Common myeloid progenitor, CD34-positive (primary cell): ENCODE results near the gene ETV7.

Experiments used
- CTCF ChIA-PET: fragments of 350-600 bp; sonication (Branson Sonifier 250); formaldehyde crosslinking; loops from one replicate; lab custom pipeline; 2021; ENCODE audit warnings: antibody characterized with exemption; lab: Charles Lee
- POLR2A ChIA-PET: fragments of 350-600 bp; sonication (Branson Sonifier 250); formaldehyde crosslinking; loops from one replicate; lab custom pipeline; 2021; ENCODE audit warnings: antibody characterized with exemption; lab: Charles Lee
- DNase-seq, 3 donors: peaks; one replicate each; pipeline versions ENCODE4 v3.0.0 to v3.0.0-alpha.2; 2013
- H3K27ac ChIP-seq, 2 experiments: 1 replicate in 1 of 2; 2 replicates in 1 of 2; pipeline ENCODE4 v1.7.0; 2013; ENCODE audit warnings: inconsistent platforms in 2 of 2, low read length in 2 of 2, mild to moderate bottlenecking in 2 of 2, low read depth in 1 of 2, moderate library complexity in 1 of 2; ENCODE audit not compliant: severe bottlenecking in 2 of 2, insufficient read depth in 1 of 2, poor library complexity in 1 of 2
- H3K27me3 ChIP-seq, 5 experiments: replicated peaks in 2 of 5; 1 replicate in 3 of 5; 2 replicates in 2 of 5; pipeline versions ENCODE4 v1.6.1 to v1.7.0; 2013; ENCODE audit warnings: low read length in 4 of 5, mild to moderate bottlenecking in 2 of 5, moderate library complexity in 2 of 5, inconsistent platforms in 1 of 5; ENCODE audit not compliant: insufficient read depth in 5 of 5, control insufficient read depth in 4 of 5
- H3K36me3 ChIP-seq, 4 experiments: 1 replicate in 2 of 4; 2 replicates in 2 of 4; pipeline versions ENCODE4 v1.6.1 to v1.7.0; 2013; ENCODE audit warnings: low read length in 3 of 4, control low read depth in 1 of 4, mild to moderate bottlenecking in 1 of 4; ENCODE audit not compliant: control insufficient read depth in 4 of 4, insufficient read depth in 4 of 4
- H3K4me1 ChIP-seq, 4 experiments: 1 replicate in 3 of 4; 2 replicates in 1 of 4; pipeline versions ENCODE4 v1.6.1 to v1.7.1; 2013; ENCODE audit warnings: low read length in 3 of 4, mild to moderate bottlenecking in 3 of 4, control low read depth in 1 of 4, inconsistent platforms in 1 of 4, moderate library complexity in 1 of 4; ENCODE audit not compliant: control insufficient read depth in 4 of 4, insufficient read depth in 4 of 4; ENCODE audit errors: control extremely low read depth in 1 of 4
- H3K4me3 ChIP-seq, 7 experiments: 1 replicate in 4 of 7; 2 replicates in 3 of 7; pipeline versions ENCODE4 v1.5.1 to v1.7.0; 2013; ENCODE audit warnings: mild to moderate bottlenecking in 7 of 7, low read length in 6 of 7, moderate library complexity in 6 of 7, inconsistent platforms in 2 of 7, low read depth in 2 of 7, control low read depth in 1 of 7; ENCODE audit not compliant: insufficient read depth in 4 of 7, control insufficient read depth in 1 of 7; ENCODE audit errors: extremely low read depth in 1 of 7
- H3K9me3 ChIP-seq, 5 experiments: 1 replicate in 4 of 5; 2 replicates in 1 of 5; pipeline versions ENCODE4 v1.6.1 to v1.7.1; 2013; ENCODE audit warnings: low read length in 4 of 5, mild to moderate bottlenecking in 2 of 5, inconsistent platforms in 1 of 5, low read depth in 1 of 5, moderate library complexity in 1 of 5; ENCODE audit not compliant: control insufficient read depth in 4 of 5, insufficient read depth in 2 of 5; ENCODE audit errors: control extremely low read depth in 1 of 5
- WGBS: methylation state at CpG from one replicate; pipeline ENCODE4 v1.1.5; 2013; ENCODE audit not compliant: insufficient coverage; 5-methylcytosine and 5-hydroxymethylcytosine counted together

Gene ETV7

DNA sequence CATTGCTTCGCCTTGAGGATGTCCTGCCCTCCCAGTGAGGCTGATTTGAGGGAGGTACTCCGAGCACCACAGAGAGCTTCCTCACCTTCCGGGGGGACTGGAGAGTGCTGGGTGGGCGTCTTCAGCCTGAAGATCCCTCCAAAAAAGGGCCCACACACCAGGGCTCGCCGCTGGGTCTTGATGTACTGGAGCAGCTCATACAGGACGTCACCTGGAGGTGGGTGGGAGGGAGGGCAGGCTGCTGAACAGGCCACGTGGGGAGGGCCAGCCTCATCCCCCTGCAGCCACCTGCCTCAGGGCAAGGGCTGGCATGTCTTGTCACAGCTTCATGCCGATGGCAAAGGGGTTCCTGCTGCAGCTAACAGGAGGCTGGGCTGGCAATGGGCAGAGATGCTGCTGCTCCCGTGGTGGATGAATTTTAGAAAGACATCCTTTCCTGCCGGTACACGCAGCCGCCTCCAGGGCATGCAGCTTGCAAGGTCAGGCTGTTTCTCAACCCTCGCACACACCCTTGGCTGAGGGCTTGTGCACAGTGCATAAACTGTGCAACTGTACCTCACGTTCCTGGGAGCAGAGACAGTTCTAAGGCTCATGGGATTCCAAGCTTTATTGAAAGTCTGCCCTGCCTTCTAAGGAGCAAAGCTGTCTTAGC is 14.0 kb downstream of the ETV7 start:
- Histone ChIP-seq H3K4me3 (no peak overlapping the region), H3K27ac (no peak overlapping the region), H3K36me3 (no peaks in the 10 kb centered on the region), H3K9me3 (no peaks in the 10 kb centered on the region), H3K27me3 (peaks cover 0 to 4% (median 0%) of the 10 kb centered on the region in 5 experiments), H3K4me1 (peaks cover 0 to 14% (median 0%) of the 10 kb centered on the region in 4 experiments)
- no peak for DNase-seq
- ChIA-PET CTCF (interaction anchor here (1.3 kb wide), 1 partner anchor 11 kb away, joined by 4 read pairs; no protein-coding TSS in a partner anchor), POLR2A (no interaction called here)
- 81% methylated on average over 11 of the region's 15 CpGs for WGBS

DNA sequence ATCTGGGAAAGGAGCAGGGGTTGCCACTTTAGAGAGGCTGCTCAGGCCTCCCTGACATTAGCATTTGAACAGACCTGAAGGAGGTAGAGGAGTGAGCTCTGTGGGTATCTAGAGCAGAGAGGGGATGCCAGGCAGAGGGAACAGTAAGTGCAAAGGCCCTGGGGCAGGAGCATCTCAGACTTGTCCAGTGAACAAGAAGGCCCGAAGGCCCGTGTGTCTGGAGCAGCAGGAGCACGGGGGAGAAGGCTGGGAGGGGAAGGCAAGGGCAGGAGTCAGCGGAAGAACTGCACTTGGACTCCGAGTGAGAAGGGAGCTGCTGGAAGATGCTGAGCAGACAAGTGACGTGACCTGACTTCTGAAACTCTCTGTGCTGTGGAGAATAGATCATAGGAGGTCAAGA is 15.4 kb downstream of the ETV7 start:
- DNase-seq, result no peak
- WGBS, result 90% methylated on average over 6 of the region's 6 CpGs
- Histone ChIP-seq H3K27me3 (peaks cover 0 to 3% (median 0%) of the 10 kb centered on the region in 5 experiments), H3K4me1 (peaks cover 0 to 14% (median 0%) of the 10 kb centered on the region in 4 experiments), H3K4me3 (no peak overlapping the region), H3K9me3 (no peaks in the 10 kb centered on the region), H3K36me3 (no peaks in the 10 kb centered on the region), H3K27ac (no peak overlapping the region)
- ChIA-PET POLR2A (no interaction called here), CTCF (interaction anchor here (1.2 kb wide), 1 partner anchor 9 kb away, joined by 3 read pairs; no protein-coding TSS in a partner anchor)

DNA sequence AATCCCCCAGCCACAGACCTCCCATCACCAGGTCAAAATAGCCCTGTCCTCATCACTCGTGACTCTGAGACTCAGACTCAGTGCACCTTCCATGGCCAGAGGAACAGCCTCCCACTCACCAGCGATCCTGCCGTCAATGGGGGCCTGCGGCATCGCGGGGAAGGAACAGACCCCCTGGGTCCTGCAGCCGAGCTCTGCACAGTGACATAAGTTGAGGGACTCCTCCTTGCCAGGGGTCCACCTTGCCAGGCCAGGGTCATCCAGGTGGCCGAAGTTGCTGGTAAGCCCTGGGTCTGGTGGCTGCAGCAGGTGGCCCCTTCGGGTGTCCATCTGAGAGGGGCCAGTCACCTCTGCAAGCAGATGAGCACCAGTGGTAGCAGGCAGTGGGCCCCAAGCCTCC is 16.3 kb downstream of the ETV7 start:
- peaks cover 0 to 14% (median 0%) of the 10 kb centered on the region in 4 experiments for H3K4me1 ChIP-seq
- H3K4me3 ChIP-seq, result no peak overlapping the region
- CTCF ChIA-PET, result interaction anchor here (1.2 to 3.8 kb wide), 2 partner anchors 8 to 30 kb away, joined by 3 to 8 read pairs; no protein-coding TSS in a partner anchor
- WGBS, result 96% methylated on average over 8 of the region's 9 CpGs
- H3K27me3 ChIP-seq, result peaks cover 0 to 3% (median 0%) of the 10 kb centered on the region in 5 experiments
- POLR2A ChIA-PET, result interaction anchor here (0.5 kb wide), 1 partner anchor 107 kb away, joined by 4 read pairs; no protein-coding TSS in a partner anchor
- no peaks in the 10 kb centered on the region for H3K36me3 ChIP-seq
- H3K9me3 ChIP-seq, result no peaks in the 10 kb centered on the region
- no peak overlapping the region for H3K27ac ChIP-seq
- no peak for DNase-seq

DNA sequence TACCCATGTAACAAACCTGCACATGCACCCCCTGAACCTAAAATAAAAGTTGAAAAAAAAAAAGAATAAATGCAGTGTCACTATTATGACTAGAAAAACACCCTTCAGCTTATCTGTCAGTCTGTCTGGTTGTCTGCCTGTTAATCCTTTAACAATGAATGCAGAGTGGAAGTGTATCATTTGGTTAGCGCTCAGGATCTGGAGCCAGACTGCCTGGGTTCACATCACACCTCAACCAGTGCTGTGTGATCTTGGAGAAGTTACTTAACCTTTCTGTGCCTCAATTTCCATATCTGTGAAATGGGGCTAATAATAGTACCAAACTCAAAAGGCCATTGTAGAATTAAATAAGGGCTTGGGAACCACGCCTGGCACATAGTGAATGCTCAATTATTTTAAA is 16.8 kb downstream of the ETV7 start:
- Histone ChIP-seq H3K27ac (no peak overlapping the region), H3K36me3 (no peaks in the 10 kb centered on the region), H3K4me1 (peaks cover 0 to 14% (median 0%) of the 10 kb centered on the region in 4 experiments), H3K4me3 (no peak overlapping the region), H3K9me3 (no peaks in the 10 kb centered on the region), H3K27me3 (peaks cover 0 to 3% (median 0%) of the 10 kb centered on the region in 5 experiments)
- no peak for DNase-seq
- ChIA-PET POLR2A (no interaction called here), CTCF (interaction anchor here (3.8 kb wide), 1 partner anchor 30 kb away, joined by 8 read pairs; no protein-coding TSS in a partner anchor)
- 100% methylated on average over 1 of the region's 2 CpGs for WGBS

DNA sequence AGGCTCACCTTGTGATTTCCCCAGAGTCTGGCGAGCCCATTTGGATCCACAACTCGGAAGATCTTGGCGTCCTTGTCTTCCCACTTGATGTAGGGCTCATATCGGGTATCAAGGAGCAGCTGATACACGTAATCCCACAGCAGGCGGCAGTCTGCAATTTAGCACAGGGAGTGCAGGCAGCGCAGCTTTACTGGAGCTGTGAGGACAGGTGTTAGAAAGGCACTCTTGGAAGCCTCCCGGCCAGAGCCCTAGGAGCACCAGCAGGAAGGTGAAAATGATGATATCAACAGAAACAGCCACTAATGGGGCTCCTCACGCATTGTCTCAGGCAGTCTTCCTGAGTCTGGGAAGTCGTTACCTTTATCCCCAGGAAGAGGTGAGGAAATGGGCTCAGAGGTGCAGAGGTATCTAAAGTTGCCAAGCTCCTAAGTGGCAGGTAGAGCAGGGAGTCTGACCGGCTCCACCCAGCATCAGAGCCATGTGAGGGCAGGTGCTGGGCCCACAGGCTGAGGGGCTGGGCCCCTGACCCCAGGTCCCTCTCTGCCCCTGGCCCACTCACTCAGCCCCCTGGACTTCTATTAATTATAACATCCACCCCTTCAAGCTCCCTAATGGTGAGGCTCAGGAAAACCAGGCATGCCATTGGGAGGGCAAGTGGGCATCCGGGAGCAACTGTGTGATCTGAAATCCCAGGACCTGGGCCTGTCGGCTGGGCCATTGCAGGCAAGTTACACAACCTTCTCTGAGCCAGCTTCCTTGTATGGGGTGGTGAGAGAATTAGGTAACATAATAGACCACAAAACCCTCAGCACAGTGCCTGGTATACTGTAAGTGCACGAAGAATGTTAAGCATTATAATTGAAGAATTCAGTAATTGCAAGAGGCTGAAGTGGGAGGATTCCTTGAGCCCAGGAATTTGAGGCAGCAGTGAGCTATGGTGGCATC is 18.3 kb downstream of the ETV7 start:
- peaks cover 0 to 2% (median 0%) of the 10 kb centered on the region in 5 experiments for H3K27me3 ChIP-seq
- no peaks in the 10 kb centered on the region for H3K9me3 ChIP-seq
- H3K4me3 ChIP-seq, result no peak overlapping the region
- peak in 2 of 3 donors; percentile 43 to 55 for DNase-seq
- H3K4me1 ChIP-seq, result peaks cover 0 to 23% (median 4%) of the 10 kb centered on the region in 4 experiments
- no peaks in the 10 kb centered on the region for H3K36me3 ChIP-seq
- CTCF ChIA-PET, result interaction anchor here (0.9 to 3.8 kb wide), 3 partner anchors 10 to 64 kb away, joined by 3 to 8 read pairs (median 3); no protein-coding TSS in a partner anchor
- H3K27ac ChIP-seq, result no peak overlapping the region
- POLR2A ChIA-PET, result no interaction called here
- 98% methylated on average over 12 of the region's 14 CpGs for WGBS

DNA sequence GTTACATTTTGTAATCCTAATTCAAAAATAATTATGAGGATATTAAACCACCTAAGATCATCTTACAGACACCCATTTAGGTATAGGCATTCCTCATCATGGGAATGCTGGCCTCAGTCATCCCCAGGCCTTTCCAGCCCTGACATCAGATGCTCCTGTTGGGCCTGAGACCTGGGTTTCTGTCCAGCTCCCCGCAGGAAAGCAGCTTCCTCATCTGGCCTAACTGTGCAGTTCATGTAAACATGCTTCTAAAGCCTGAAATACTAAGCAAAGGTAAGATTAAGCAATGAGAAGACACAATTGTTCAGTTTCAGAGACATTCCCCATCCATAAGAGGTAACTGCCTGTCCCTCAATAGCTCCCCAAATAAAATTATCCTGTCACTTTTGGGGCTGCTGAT is 19.0 kb downstream of the ETV7 start:
- 100% methylated on average over 1 of the region's 1 CpG for WGBS
- CTCF ChIA-PET, result interaction anchor here (0.9 to 3.8 kb wide), 4 partner anchors 10 to 66 kb away, joined by 3 to 8 read pairs (median 5); no protein-coding TSS in a partner anchor

More for the DNA sequence above, 19.0 kb downstream of the ETV7 start:
- no peak overlapping the region for H3K4me3 ChIP-seq
- no peak for DNase-seq
- POLR2A ChIA-PET, result interaction anchor here (0.6 kb wide), 1 partner anchor 1146 kb away, joined by 3 read pairs; no protein-coding TSS in a partner anchor
- no peaks in the 10 kb centered on the region for H3K27me3 ChIP-seq
- H3K9me3 ChIP-seq, result no peaks in the 10 kb centered on the region
- H3K27ac ChIP-seq, result no peak overlapping the region
- peaks cover 0 to 23% (median 4%) of the 10 kb centered on the region in 4 experiments for H3K4me1 ChIP-seq
- H3K36me3 ChIP-seq, result no peaks in the 10 kb centered on the region
